Right lobe of liver (tissue), 4 donors: ENCODE data around the gene GABRG3.

Experiments
- CTCF ChIP-seq, 4 donors: fragments of 200-600 bp in 3 of 4; fragments of 450-650 bp in 1 of 4; IDR thresholded peaks; one replicate each; pipeline versions ENCODE4 v1.5.1 to v1.8.0; 2016 to 2022; ENCODE audit warnings: antibody characterized with exemption in 4 of 4, mild to moderate bottlenecking in 2 of 4
- POLR2A ChIP-seq: fragments of 450-650 bp; IDR thresholded peaks from one replicate; pipeline ENCODE4 v1.6.1; 2017; ENCODE audit warnings: antibody characterized with exemption, mild to moderate bottlenecking
- donor health status: DM: no; HTN: no; CAD: no.
- donor health status: DM: no; HTN: no; CAD: no.
- donor health status: DM: no; HTN: yes; CAD: no.

DNA sequence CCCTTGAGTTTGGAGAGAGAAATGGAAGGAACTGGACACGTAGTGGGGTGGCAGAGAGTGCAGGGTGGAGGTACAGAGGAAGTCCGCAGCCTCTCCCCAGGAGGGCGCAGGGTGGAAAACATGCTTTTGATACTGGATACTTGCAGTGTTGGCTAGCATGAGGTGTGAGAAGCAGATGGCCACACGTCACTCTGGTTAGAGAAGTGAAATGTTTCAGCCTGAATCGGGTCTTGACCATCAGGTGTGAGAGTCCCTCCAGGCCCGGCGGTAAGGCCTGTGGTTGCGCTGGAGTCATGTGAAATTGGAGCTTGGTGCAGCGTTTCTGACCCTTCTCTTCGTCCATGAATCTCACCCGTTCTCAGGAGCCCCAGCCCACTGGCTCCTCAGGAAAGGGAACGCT is 93.1 kb downstream of the GABRG3 start:
- TF ChIP-seq POLR2A (no peak), CTCF (IDR thresholded peaks at IDR 0.05) (no peak)
